ENCODE measurements around the gene SEMA3C. TPM values are rescaled to one million over a fixed set of nuclear protein-coding genes. Genes with fewer than 3 reads are reported as not detected.

SEMA3C gene
- total and polyA plus RNA-seq, 2 experiments from 2014 or later, result 34.8 to 134 TPM

- no peak for DNase-seq (ENCODE audit: low spot score)
- Histone ChIP-seq H2AFZ (no peak overlapping the region), H3K27me3 (no peaks in the 10 kb centered on the region), H3K36me3 (replicated peaks; ENCODE audit: insufficient read depth, low read depth) (no peaks in the 10 kb centered on the region), H4K20me1 (ENCODE audit: insufficient read depth, poor library complexity, severe bottlenecking) (no peaks in the 10 kb centered on the region), H3K4me1 (ENCODE audit: insufficient read depth) (peaks cover 6% of the 10 kb centered on the region), H3K4me2 (no peak overlapping the region), H3K79me2 (no peaks in the 10 kb centered on the region), H3K4me3 (no peak overlapping the region), H3K9me2 (replicated peaks; ENCODE audit: insufficient read depth) (no peaks in the 10 kb centered on the region), H3K27ac (no peak overlapping the region), H3K9me3 (ENCODE audit: low read depth) (no peaks in the 10 kb centered on the region)
- WGBS (ENCODE audit: low lambda C conversion rate, missing lambda C conversion rate), result 85% methylated on average over 3 of the region's 3 CpGs
- no peak for TF ChIP-seq CTCF (IDR thresholded peaks at IDR 0.05; ENCODE audit: poor library complexity)
- no peak for TF ChIP-seq EZH2phosphoT487 (IDR thresholded peaks at IDR 0.05; ENCODE audit: low read depth, severe bottlenecking, unreplicated experiment)
- no peak for TF ChIP-seq EZH2 (IDR thresholded peaks at IDR 0.05; ENCODE audit: borderline replicate concordance)
Measured at GRCh38 chr7:80967071-80967916, 48.4 kb upstream of the SEMA3C start.

- 79% methylated on average over 2 of the region's 2 CpGs for whole genome bisulfite sequencing (ENCODE audit: low lambda C conversion rate, missing lambda C conversion rate)
- H3K79me2 ChIP-seq, result no peaks in the 10 kb centered on the region
- DNase-seq (ENCODE audit: low spot score), result no peak
- no peak overlapping the region for H3K4me2 ChIP-seq
- no peak overlapping the region for H3K4me3 ChIP-seq
- no peaks in the 10 kb centered on the region for H3K9me3 ChIP-seq (ENCODE audit: low read depth)
- H3K36me3 ChIP-seq (replicated peaks; ENCODE audit: insufficient read depth, low read depth), result no peaks in the 10 kb centered on the region
- no peaks in the 10 kb centered on the region for H3K4me1 ChIP-seq (ENCODE audit: insufficient read depth)
- no peaks in the 10 kb centered on the region for H3K9me2 ChIP-seq (replicated peaks; ENCODE audit: insufficient read depth)
- TF ChIP-seq EZH2phosphoT487 (IDR thresholded peaks at IDR 0.05; ENCODE audit: low read depth, severe bottlenecking, unreplicated experiment), result no peak
- no peak for TF ChIP-seq CTCF (IDR thresholded peaks at IDR 0.05; ENCODE audit: poor library complexity)
- TF ChIP-seq EZH2 (IDR thresholded peaks at IDR 0.05; ENCODE audit: borderline replicate concordance), result no peak
- H3K27ac ChIP-seq, result no peak overlapping the region
- H4K20me1 ChIP-seq (ENCODE audit: insufficient read depth, poor library complexity, severe bottlenecking), result no peaks in the 10 kb centered on the region
- H3K27me3 ChIP-seq, result no peaks in the 10 kb centered on the region
- H2AFZ ChIP-seq, result no peak overlapping the region
Measured at GRCh38 chr7:80960244-80960795, 41.5 kb upstream of the SEMA3C start.

- H3K27ac ChIP-seq, result no peak overlapping the region
- DNase-seq (ENCODE audit: low spot score), result no peak
- H3K4me3 ChIP-seq, result no peak overlapping the region
- no peaks in the 10 kb centered on the region for H3K36me3 ChIP-seq (replicated peaks; ENCODE audit: insufficient read depth, low read depth)
- no peaks in the 10 kb centered on the region for H4K20me1 ChIP-seq (ENCODE audit: insufficient read depth, poor library complexity, severe bottlenecking)
- no peak for TF ChIP-seq EZH2 (IDR thresholded peaks at IDR 0.05; ENCODE audit: borderline replicate concordance)
- no peak for TF ChIP-seq CTCF (IDR thresholded peaks at IDR 0.05; ENCODE audit: poor library complexity)
- no peak for TF ChIP-seq EZH2phosphoT487 (IDR thresholded peaks at IDR 0.05; ENCODE audit: low read depth, severe bottlenecking, unreplicated experiment)
- H3K27me3 ChIP-seq, result no peaks in the 10 kb centered on the region
- no peaks in the 10 kb centered on the region for H3K9me2 ChIP-seq (replicated peaks; ENCODE audit: insufficient read depth)
- H3K4me1 ChIP-seq (ENCODE audit: insufficient read depth), result no peaks in the 10 kb centered on the region
- no peak overlapping the region for H3K4me2 ChIP-seq
- no peaks in the 10 kb centered on the region for H3K79me2 ChIP-seq
- H2AFZ ChIP-seq, result no peak overlapping the region
- 100% methylated on average over 3 of the region's 3 CpGs for WGBS (ENCODE audit: low lambda C conversion rate, missing lambda C conversion rate)
- no peaks in the 10 kb centered on the region for H3K9me3 ChIP-seq (ENCODE audit: low read depth)
Measured at GRCh38 chr7:80957226-80957777, 38.5 kb upstream of the SEMA3C start.
